ENCODE data around the gene CLNK. TPM values are rescaled to one million over a fixed set of nuclear protein-coding genes. Genes with fewer than 3 reads are reported as not detected.

The CLNK gene
- total RNA-seq, 1 experiment from 2014 or later = not detected

DNA sequence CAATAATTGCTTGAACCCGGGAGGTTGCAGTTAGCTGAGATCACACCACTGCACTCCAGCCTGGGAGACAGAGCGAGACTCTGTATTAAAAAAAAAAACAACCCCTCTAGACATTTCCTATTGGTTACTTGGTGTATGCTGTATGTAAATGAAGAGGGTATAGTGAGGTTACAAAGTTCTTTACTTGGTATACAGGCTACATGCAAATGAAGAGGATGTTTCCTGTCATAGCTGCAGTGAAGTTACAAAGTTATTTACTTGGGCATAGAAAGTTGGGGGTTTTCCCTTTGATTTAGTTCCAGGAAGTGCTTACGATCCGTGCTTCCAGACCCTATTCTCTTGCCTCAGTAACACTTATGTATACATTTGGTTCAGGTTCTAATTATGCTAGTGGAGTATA lies 38.4 kb upstream of the CLNK start:
- no peaks in the 10 kb centered on the region for H3K79me2 ChIP-seq (ENCODE audit: insufficient read depth, low read length)
- no peak overlapping the region for H2BK15ac ChIP-seq (ENCODE audit: low read depth, low read length)
- no peaks in the 10 kb centered on the region for H3K79me1 ChIP-seq (ENCODE audit: insufficient read depth, low read depth, low read length, poor library complexity, severe bottlenecking)
- H2BK20ac ChIP-seq (ENCODE audit: low read depth, low read length, poor library complexity, severe bottlenecking) = no peak overlapping the region
- Mint-ChIP-seq H3K9me3 (peaks cover 0 to 3% of the 10 kb centered on the region in 2 experiments; a peak in 1 of 5 replicates), H3K36me3 (ENCODE audit: insufficient read depth in 1 of 3, low read depth in 3 of 3) (no peaks in the 10 kb centered on the region), H3K27me3 (ENCODE audit: low read depth) (no peaks in the 10 kb centered on the region), H3K27ac (no peak overlapping the region), H3K4me3 (no peak overlapping the region), H3K4me1 (peaks cover 14 to 16% of the 10 kb centered on the region in 2 experiments)
- no peak overlapping the region for H2AK5ac ChIP-seq (ENCODE audit: insufficient read length, low read length)
- no peak overlapping the region for H2AFZ ChIP-seq (ENCODE audit: low read length)
- H3K4me2 ChIP-seq (ENCODE audit: insufficient read depth, insufficient read length, low read length) = no peak overlapping the region
- no peak overlapping the region for H4K5ac ChIP-seq (ENCODE audit: insufficient read length, low read depth, low read length)
- H3T11ph ChIP-seq (ENCODE audit: low read length) = no peak overlapping the region
- TF ChIP-seq CTCF (conservative IDR thresholded peaks at IDR 0.05) = no peak
- H3K9me3 ChIP-seq (ENCODE audit: control insufficient read depth, low read depth, low read length) = no peaks in the 10 kb centered on the region
- no peak overlapping the region for H2BK120ac ChIP-seq (ENCODE audit: low read depth, low read length, poor library complexity, severe bottlenecking)
- H3K9ac ChIP-seq (ENCODE audit: extremely low read depth, insufficient read length, low read length) = no peak overlapping the region
- H4K8ac ChIP-seq (replicated peaks; ENCODE audit: insufficient read length, low read depth, low read length) = no peak overlapping the region
- no peak overlapping the region for H4K91ac ChIP-seq (ENCODE audit: insufficient read length, low read depth, low read length)
- H2BK5ac ChIP-seq (ENCODE audit: insufficient read length, low read length) = no peak overlapping the region
- H3K23me2 ChIP-seq (ENCODE audit: insufficient read length, low read depth, low read length, poor library complexity, severe bottlenecking) = no peaks in the 10 kb centered on the region
- no peak overlapping the region for H3K56ac ChIP-seq (ENCODE audit: insufficient read length, low read depth, low read length)
- H3K27me3 ChIP-seq (ENCODE audit: insufficient read depth, low read length) = no peaks in the 10 kb centered on the region
- H2BK12ac ChIP-seq (ENCODE audit: insufficient read length, low read depth, low read length) = no peak overlapping the region
- H3K27ac ChIP-seq (ENCODE audit: insufficient read length, low read depth, low read length) = no peak overlapping the region
- H4K20me1 ChIP-seq (ENCODE audit: control insufficient read depth, insufficient read depth, insufficient read length) = no peaks in the 10 kb centered on the region
- DNase-seq = no peak
- H3K4ac ChIP-seq (ENCODE audit: low read depth, low read length) = no peak overlapping the region
- H3K4me1 ChIP-seq (ENCODE audit: insufficient read depth, low read length) = no peaks in the 10 kb centered on the region
- no peak overlapping the region for H3K23ac ChIP-seq (ENCODE audit: insufficient read length, low read depth, low read length)
- WGBS (ENCODE audit: extremely low coverage, insufficient read length, low lambda C conversion rate) = no CpG with 5 or more reads among the region's 4 CpGs
- no peak overlapping the region for H3K18ac ChIP-seq (ENCODE audit: insufficient read length, low read depth, low read length)
- H3K14ac ChIP-seq (ENCODE audit: insufficient read depth, low read length) = no peak overlapping the region

Measured in H9 (cell line).